Vagina (tissue), 2 donors: Measurements from ENCODE around the gene PCA3.

Source experiments
- CTCF ChIP-seq, 3 experiments: fragments of 450-650 bp in 2 of 3; fragments of 200-600 bp in 1 of 3; sonication (generic) in 1 of 3; IDR thresholded peaks; one replicate each; pipeline ENCODE4 v1.5.1; 2017 to 2019; ENCODE audit warnings: antibody characterized with exemption in 3 of 3, mild to moderate bottlenecking in 2 of 3, moderate library complexity in 2 of 3
- POLR2AphosphoS5 ChIP-seq, 2 donors: sonication (generic); formaldehyde crosslinking; IDR thresholded peaks; one replicate each; pipeline ENCODE4 v1.9.0; 2017; ENCODE audit warnings: antibody characterized with exemption in 2 of 2, mild to moderate bottlenecking in 2 of 2, low read depth in 1 of 2; ENCODE audit not compliant: insufficient read depth in 1 of 2

DNA sequence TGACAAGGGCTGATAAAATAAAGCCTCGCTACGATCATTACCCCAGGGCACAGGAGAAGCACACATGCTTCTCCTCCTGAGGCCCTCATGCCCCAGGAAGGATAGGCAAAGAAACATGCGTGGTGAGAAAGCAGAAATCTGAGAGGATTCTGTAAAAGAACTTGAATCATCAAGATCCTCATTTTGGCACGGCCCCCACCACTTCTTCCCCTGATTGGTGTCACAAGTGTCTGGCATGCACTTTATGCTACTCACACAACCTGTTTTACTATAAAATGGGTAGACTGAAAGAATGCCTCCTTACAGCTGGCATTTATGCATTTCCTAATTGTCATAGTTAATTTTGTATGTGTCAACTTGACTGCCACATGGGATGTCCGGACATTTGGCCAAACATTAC is 32.1 kb downstream of the PCA3 start:
- no peak for TF ChIP-seq CTCF (IDR thresholded peaks at IDR 0.05)
- no peak for TF ChIP-seq POLR2AphosphoS5 (IDR thresholded peaks at IDR 0.05; ENCODE audit: insufficient read depth in 1 of 2, low read depth in 1 of 2)
